ENCODE results near the gene KCNN3.

KCNN3 gene

GRCh38 chr1:154755858-154756730 is 114.0 kb downstream of the KCNN3 start:
- in situ Hi-C loops (cut with MboI; ENCODE audit: low sequenced_read_pairs), result no loop called here

- in situ Hi-C loops (cut with MboI; ENCODE audit: low sequenced_read_pairs), result no loop called here
Observed at GRCh38 chr1:154753426-154753825, 116.7 kb downstream of the KCNN3 start.

- in situ Hi-C loops (cut with MboI; ENCODE audit: low sequenced_read_pairs), result no loop called here
Observed at GRCh38 chr1:154752273-154753030, 117.6 kb downstream of the KCNN3 start.

- in situ Hi-C loops (cut with MboI; ENCODE audit: low sequenced_read_pairs), result no loop called here
Observed at GRCh38 chr1:154751690-154752089, 118.4 kb downstream of the KCNN3 start.

GRCh38 chr1:154750681-154751665 is 119.1 kb downstream of the KCNN3 start:
- in situ Hi-C loops (cut with MboI; ENCODE audit: low sequenced_read_pairs), result no loop called here

- in situ Hi-C loops (cut with MboI; ENCODE audit: low sequenced_read_pairs), result no loop called here
Observed at GRCh38 chr1:154749078-154749760, 120.9 kb downstream of the KCNN3 start.

- in situ Hi-C loops (cut with MboI; ENCODE audit: low sequenced_read_pairs), result no loop called here
Observed at GRCh38 chr1:154748405-154748775, 121.7 kb downstream of the KCNN3 start.

GRCh38 chr1:154747740-154748404 is 122.2 kb downstream of the KCNN3 start:
- in situ Hi-C loops (cut with MboI; ENCODE audit: low sequenced_read_pairs), result no loop called here

- in situ Hi-C loops (cut with MboI; ENCODE audit: low sequenced_read_pairs), result no loop called here
Observed at GRCh38 chr1:154747380-154747739, 122.7 kb downstream of the KCNN3 start.

GRCh38 chr1:154746622-154747299 is 123.3 kb downstream of the KCNN3 start:
- in situ Hi-C loops (cut with MboI; ENCODE audit: low sequenced_read_pairs), result no loop called here

- in situ Hi-C loops (cut with MboI; ENCODE audit: low sequenced_read_pairs), result no loop called here
Observed at GRCh38 chr1:154745750-154746425, 124.2 kb downstream of the KCNN3 start.

GRCh38 chr1:154745286-154745731 is 124.8 kb downstream of the KCNN3 start:
- in situ Hi-C loops (cut with MboI; ENCODE audit: low sequenced_read_pairs), result no loop called here

- in situ Hi-C loops (cut with MboI; ENCODE audit: low sequenced_read_pairs), result no loop called here
Observed at GRCh38 chr1:154744352-154745035, 125.6 kb downstream of the KCNN3 start.

GRCh38 chr1:154743526-154744036 is 126.5 kb downstream of the KCNN3 start:
- in situ Hi-C loops (cut with MboI; ENCODE audit: low sequenced_read_pairs), result no loop called here

- in situ Hi-C loops (cut with MboI; ENCODE audit: low sequenced_read_pairs), result no loop called here
Observed at GRCh38 chr1:154742606-154743005, 127.5 kb downstream of the KCNN3 start.

GRCh38 chr1:154741741-154742495 is 128.2 kb downstream of the KCNN3 start:
- in situ Hi-C loops (cut with MboI; ENCODE audit: low sequenced_read_pairs), result no loop called here

- in situ Hi-C loops (cut with MboI; ENCODE audit: low sequenced_read_pairs), result no loop called here
Observed at GRCh38 chr1:154741327-154741726, 128.8 kb downstream of the KCNN3 start.
